Measurements from ENCODE around the gene STK25.

Gene STK25

DNA sequence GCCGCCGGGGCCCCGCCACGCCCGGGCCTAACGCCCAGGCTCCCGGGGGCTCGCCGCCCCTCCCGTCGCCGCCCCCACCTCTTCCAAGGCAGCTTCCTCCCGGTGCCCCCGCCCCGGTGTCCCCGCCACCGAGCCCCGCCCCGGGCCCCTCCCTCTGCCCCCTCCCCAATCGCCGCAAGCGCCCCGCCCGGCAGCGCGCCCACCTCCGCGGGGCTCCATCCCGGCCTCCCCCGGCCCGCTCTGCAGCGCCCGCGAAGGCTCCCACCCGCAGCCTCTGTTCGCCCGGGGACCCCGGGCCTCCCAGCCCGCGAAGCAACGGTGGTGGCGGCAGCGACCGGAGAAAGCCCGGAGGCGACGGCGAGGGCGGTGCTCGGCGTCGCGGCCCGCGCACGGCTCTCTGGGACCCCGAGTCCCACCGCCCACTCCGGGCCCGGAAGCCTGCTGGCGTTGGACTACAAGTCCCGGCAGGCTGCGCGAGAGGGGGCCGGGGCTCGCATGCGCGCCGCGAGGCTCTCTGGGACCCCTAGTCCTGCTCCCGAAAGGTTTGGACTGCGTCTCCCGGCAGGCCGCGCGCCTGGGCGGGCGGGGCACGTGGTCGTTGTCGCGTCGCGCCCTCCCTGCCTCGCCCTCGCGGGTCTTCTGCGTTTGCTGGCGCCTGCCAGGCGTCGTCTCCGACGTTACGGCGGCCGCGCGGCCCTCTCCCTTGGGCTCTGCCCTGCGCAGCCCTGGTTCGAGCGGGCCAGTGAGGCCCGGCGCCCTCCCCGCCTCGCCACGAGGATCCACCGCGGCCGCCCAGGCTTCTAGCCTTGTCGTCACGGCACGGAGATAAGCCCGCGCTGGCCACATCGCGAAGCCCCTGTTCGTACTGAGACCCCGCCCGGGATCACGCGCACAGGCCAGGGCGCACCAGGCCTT is at the start of gene STK25:
Gene STK25, minus strand, starts transcription at position 345 of the 915 bp plus-strand sequence. CDS start 549 bp downstream, outside the sequence.
- no peaks in the 10 kb centered on the region for H3K9me3 ChIP-seq (ENCODE audit: control insufficient read depth, low read length)
- peak within 1 kb of the TSS; percentile 69 for H3K9ac ChIP-seq (ENCODE audit: low read length)
- no peaks in the 10 kb centered on the region for H3K36me3 ChIP-seq (ENCODE audit: control insufficient read depth, insufficient read depth, low read length)
- H3K4me3 ChIP-seq (ENCODE audit: low read length): peak within 1 kb of the TSS; percentile 65
- H3K27me3 ChIP-seq (ENCODE audit: control insufficient read depth, insufficient read depth, low read length): no peaks in the 10 kb centered on the region
- H3K4me1 ChIP-seq (ENCODE audit: control insufficient read depth, insufficient read depth, low read length): peaks cover 21% of the 10 kb centered on the region

DNA sequence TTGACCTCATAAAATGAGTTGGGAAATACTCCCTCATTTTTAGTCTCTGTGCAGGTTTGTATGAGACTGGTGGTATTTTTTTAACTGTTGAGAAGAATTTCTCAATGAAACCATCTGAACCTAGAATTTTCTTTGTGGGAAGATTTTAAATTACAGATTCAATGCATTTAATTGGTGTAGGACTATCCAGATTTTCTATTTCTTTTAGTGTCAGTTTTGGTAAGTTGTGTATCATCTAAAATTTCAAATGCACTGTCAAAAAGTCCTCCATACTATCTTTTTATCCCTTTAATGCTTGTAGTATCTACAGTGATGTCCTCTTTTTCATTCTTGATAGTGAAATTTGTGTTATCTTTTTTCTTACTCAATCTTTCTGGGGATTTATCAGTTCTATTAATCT is 48.4 kb upstream of the STK25 start:
- Histone ChIP-seq H3K36me3 (ENCODE audit: control insufficient read depth, insufficient read depth, low read length) (no peaks in the 10 kb centered on the region), H3K9me3 (ENCODE audit: control insufficient read depth, low read length) (no peaks in the 10 kb centered on the region), H3K4me3 (ENCODE audit: low read length) (no peak overlapping the region), H3K27me3 (ENCODE audit: control insufficient read depth, insufficient read depth, low read length) (peaks cover 4% of the 10 kb centered on the region), H3K4me1 (ENCODE audit: control insufficient read depth, insufficient read depth, low read length) (peaks cover 27% of the 10 kb centered on the region), H3K9ac (ENCODE audit: low read length) (no peak overlapping the region)

DNA sequence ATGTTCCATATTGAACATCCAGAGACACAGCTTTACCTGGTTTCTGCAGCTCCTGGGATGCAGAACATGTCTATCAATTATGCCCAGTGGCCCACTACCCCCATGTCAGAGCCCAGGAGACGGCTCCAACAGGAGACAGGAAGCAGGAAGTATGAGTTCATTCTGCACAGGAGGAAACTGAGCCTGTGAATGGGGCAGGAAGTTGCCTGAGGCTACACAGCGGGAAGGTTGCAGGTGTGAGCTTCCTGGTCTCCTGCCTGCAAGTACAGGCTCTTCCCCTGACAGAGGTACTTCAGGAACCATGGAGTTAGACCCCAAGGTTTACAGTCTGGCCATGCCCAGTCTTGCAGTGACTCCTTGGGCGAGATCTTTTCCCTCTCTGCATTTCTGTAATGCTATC is 47.3 kb upstream of the STK25 start:
- H3K27me3 ChIP-seq (ENCODE audit: control insufficient read depth, insufficient read depth, low read length): peaks cover 14% of the 10 kb centered on the region
- H3K4me3 ChIP-seq (ENCODE audit: low read length): no peak overlapping the region
- H3K4me1 ChIP-seq (ENCODE audit: control insufficient read depth, insufficient read depth, low read length): peaks cover 29% of the 10 kb centered on the region
- no peaks in the 10 kb centered on the region for H3K9me3 ChIP-seq (ENCODE audit: control insufficient read depth, low read length)
- H3K9ac ChIP-seq (ENCODE audit: low read length): no peak overlapping the region
- no peaks in the 10 kb centered on the region for H3K36me3 ChIP-seq (ENCODE audit: control insufficient read depth, insufficient read depth, low read length)

DNA sequence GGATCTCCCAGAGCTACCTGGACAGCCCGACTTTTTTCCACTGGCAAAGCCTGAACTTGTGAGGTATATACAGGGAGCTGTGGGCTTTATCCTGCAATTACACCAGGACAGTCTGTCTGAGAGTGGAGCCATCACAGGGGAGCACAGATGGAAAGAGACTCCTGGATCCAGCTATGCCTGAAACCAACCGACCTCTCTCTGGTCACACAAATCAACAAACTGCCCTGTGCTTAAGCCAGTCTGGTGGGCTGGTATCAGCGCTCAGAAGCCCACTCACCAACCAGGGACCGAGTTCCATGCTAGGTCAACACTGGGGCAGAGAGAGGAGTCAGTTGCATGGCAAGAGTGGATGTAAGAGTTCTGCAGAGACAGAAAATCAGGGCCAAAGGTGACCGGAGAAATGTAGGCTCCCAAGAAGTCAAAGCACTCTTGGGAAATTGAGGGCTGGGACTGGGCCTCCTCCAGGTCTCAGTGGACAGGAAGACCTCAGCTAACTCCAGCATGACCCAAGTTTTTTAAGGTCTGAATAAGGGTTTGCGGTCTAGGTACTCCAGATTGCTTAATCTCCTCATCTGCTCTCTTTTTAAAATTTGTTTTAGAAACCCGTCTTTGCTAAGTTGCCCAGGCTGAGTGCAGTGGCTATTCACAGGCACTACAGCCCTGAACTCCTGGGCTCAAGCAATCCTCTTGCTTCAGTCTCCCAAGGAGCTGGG is 46.4 kb upstream of the STK25 start:
- H3K4me1 ChIP-seq (ENCODE audit: control insufficient read depth, insufficient read depth, low read length): peaks cover 22% of the 10 kb centered on the region
- H3K9ac ChIP-seq (ENCODE audit: low read length): no peak overlapping the region
- no peaks in the 10 kb centered on the region for H3K9me3 ChIP-seq (ENCODE audit: control insufficient read depth, low read length)
- H3K27me3 ChIP-seq (ENCODE audit: control insufficient read depth, insufficient read depth, low read length): peaks cover 20% of the 10 kb centered on the region
- no peak overlapping the region for H3K4me3 ChIP-seq (ENCODE audit: low read length)
- H3K36me3 ChIP-seq (ENCODE audit: control insufficient read depth, insufficient read depth, low read length): no peaks in the 10 kb centered on the region

DNA sequence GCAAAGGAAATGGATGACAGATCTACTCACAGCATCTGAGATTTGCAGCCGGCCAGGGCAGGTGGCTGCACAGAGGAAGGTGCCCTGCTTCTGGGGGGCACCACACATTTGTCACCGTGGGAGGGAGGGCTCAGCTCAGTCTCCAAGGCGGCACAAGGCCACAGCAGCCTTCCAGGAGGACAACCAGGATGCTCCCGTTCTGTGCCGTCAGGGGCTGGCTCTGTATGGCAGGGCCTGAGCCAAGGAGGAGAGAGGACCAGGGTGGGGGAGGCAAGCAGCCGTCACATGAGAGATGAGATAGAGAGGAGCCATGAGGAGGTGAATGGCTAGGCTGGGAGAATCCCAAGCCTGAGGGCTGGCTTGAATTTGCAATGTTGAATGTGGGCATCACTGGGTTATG is 45.6 kb upstream of the STK25 start:
- H3K36me3 ChIP-seq (ENCODE audit: control insufficient read depth, insufficient read depth, low read length): no peaks in the 10 kb centered on the region
- H3K9me3 ChIP-seq (ENCODE audit: control insufficient read depth, low read length): no peaks in the 10 kb centered on the region
- no peak overlapping the region for H3K4me3 ChIP-seq (ENCODE audit: low read length)
- peaks cover 20% of the 10 kb centered on the region for H3K27me3 ChIP-seq (ENCODE audit: control insufficient read depth, insufficient read depth, low read length)
- no peak overlapping the region for H3K9ac ChIP-seq (ENCODE audit: low read length)
- H3K4me1 ChIP-seq (ENCODE audit: control insufficient read depth, insufficient read depth, low read length): peaks cover 19% of the 10 kb centered on the region

DNA sequence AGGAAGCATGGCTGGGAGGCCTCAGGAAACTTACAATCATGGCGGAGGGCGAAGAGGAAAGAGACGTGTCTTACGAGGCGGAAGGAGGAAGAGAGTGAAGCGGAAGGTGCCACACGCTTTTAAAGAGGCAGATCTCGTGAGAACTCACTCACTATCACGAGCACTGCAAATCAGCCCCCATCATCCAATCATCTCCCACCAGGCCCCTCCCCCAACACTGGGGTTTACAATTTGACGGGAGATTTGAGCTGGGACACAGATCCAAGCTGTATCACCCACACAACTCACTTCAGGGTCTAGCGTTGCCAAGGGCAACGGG is 45.1 kb upstream of the STK25 start:
- peaks cover 19% of the 10 kb centered on the region for H3K4me1 ChIP-seq (ENCODE audit: control insufficient read depth, insufficient read depth, low read length)
- no peak overlapping the region for H3K4me3 ChIP-seq (ENCODE audit: low read length)
- H3K9ac ChIP-seq (ENCODE audit: low read length): no peak overlapping the region
- no peaks in the 10 kb centered on the region for H3K36me3 ChIP-seq (ENCODE audit: control insufficient read depth, insufficient read depth, low read length)
- peaks cover 20% of the 10 kb centered on the region for H3K27me3 ChIP-seq (ENCODE audit: control insufficient read depth, insufficient read depth, low read length)
- no peaks in the 10 kb centered on the region for H3K9me3 ChIP-seq (ENCODE audit: control insufficient read depth, low read length)

DNA sequence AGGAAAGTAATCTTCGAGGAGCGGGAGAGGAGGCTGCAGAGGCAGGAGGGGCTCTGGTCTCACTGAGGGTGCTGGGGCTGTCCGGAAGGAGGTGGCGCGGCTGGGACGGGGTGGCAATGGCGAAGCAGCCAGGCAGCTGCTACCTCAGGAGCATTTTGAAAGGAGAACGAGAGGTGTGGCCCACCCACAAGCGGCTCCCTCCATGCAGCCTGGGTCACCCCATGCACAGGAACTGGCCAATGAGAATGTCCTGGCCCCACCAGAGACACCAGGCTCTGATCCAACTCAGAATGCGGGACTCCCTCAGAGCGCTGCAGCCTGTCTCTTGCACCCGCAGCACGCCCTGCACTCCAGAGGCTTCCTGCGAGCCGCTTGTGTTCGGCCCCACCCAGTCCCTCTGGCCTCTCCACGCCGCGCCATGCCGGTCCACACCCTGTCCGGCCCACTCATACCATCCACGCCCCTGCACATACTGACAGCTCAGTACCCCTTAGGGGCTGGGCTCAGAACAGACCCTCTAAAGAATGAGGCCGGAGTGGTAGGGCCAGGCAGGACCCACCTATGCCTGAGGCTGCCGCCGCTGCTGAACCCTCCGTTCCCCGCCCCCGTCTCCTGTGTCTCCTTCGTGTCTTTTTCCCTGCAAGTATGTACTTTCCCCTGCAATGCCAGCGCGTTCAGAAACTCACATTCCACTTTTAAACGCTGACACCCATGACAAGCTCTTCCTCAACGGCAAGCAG is 43.8 kb upstream of the STK25 start:
- H3K4me3 ChIP-seq (ENCODE audit: low read length): no peak overlapping the region

DNA sequence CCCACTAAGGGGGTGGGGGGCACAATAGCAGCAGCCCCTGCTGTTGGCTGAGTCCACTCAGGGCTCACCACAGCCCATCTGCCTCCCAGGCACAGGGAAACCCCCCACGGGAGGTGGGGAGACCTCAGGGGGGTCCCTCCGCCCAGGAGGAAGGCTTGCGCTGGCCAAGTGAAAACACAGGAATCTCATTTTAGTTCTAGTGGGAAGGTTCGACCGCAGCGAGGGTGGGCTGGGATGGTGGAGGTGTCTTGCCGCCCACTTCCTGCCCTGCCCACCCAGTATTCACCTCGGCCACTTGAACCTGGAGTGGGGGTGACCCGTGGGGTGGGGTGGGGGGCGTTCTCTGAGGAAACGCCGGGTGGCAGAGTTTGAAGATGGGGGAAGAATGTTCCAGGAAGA is 43.2 kb upstream of the STK25 start:
- no peak overlapping the region for H3K9ac ChIP-seq (ENCODE audit: low read length)
- H3K4me3 ChIP-seq (ENCODE audit: low read length): no peak overlapping the region
- H3K4me1 ChIP-seq (ENCODE audit: control insufficient read depth, insufficient read depth, low read length): peaks cover 16% of the 10 kb centered on the region
- no peaks in the 10 kb centered on the region for H3K9me3 ChIP-seq (ENCODE audit: control insufficient read depth, low read length)
- peaks cover 30% of the 10 kb centered on the region for H3K27me3 ChIP-seq (ENCODE audit: control insufficient read depth, insufficient read depth, low read length)
- no peaks in the 10 kb centered on the region for H3K36me3 ChIP-seq (ENCODE audit: control insufficient read depth, insufficient read depth, low read length)

More for the DNA sequence above, 43.8 kb upstream of the STK25 start:
- Histone ChIP-seq H3K4me1 (ENCODE audit: control insufficient read depth, insufficient read depth, low read length) (peaks cover 16% of the 10 kb centered on the region), H3K27me3 (ENCODE audit: control insufficient read depth, insufficient read depth, low read length) (peaks cover 28% of the 10 kb centered on the region), H3K36me3 (ENCODE audit: control insufficient read depth, insufficient read depth, low read length) (no peaks in the 10 kb centered on the region), H3K9me3 (ENCODE audit: control insufficient read depth, low read length) (no peaks in the 10 kb centered on the region), H3K9ac (ENCODE audit: low read length) (no peak overlapping the region)

DNA sequence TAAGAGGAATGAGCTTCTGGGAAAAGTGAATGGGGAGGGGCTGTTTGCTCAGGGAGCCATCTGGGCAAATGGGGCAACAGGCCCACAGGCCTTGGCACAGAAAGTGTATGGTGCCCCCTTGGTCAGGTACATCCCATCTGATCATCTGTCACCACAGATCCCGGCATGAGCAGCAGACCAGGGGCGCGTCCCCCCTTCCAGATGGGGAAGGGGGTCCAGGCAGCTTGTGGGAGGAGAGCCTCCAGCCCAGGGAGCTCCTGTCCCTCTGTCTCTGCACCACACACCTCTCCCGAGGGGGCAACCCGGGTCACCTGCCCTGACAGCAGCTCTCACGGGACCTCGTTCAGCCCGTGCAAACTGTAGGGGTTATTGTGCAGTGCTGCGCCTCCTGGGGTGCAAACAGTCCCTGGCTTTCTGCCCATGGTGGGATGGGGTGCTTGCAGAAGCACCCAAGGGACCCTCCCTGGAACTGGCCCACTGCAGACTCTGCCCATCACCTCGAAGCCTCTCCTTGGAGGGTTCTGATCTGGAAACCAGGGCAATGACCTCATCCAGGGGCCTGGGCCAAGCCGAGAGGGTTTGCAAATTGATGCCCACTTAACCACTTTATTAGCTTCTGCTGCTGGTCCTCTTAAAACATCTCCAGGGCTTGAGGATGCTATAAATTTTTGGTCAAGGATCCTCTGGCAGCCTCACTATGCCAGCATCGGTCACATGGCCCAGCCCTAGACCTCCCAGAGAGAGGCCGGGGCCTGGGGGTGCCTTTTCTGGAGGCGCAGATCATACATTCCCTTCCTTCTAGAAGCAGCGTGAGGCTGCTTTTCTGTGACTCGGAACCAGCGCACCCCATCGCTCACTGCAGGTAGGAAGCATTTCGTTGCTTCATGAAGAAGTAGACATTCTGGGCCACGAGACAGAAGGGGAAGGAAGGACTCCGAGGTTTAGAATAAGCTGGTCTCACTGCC is 42.5 kb upstream of the STK25 start:
- Histone ChIP-seq H3K36me3 (ENCODE audit: control insufficient read depth, insufficient read depth, low read length) (no peaks in the 10 kb centered on the region), H3K4me1 (ENCODE audit: control insufficient read depth, insufficient read depth, low read length) (peaks cover 16% of the 10 kb centered on the region), H3K9me3 (ENCODE audit: control insufficient read depth, low read length) (no peaks in the 10 kb centered on the region), H3K9ac (ENCODE audit: low read length) (no peak overlapping the region), H3K27me3 (ENCODE audit: control insufficient read depth, insufficient read depth, low read length) (peaks cover 34% of the 10 kb centered on the region), H3K4me3 (ENCODE audit: low read length) (no peak overlapping the region)

DNA sequence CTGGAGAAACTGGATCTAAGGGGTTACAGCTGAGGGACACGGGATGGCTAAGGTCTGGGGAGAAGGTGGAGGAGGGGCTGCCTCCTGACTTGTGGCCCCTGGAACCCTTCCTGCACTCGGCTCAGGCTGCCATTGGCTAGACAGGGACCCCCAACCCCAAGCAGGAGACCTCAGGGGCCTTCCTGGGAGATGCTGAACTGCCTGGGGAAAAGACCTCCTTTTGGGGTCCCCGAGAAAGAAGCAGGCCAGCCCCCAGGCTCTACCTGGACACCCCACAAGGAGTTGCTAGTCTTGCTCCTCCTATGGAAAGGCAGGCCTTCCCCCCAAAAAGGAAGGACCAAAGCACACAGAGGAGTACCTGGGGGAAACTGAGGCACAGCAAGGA is 40.1 kb upstream of the STK25 start:
- Histone ChIP-seq H3K27me3 (ENCODE audit: control insufficient read depth, insufficient read depth, low read length) (peaks cover 39% of the 10 kb centered on the region), H3K4me3 (ENCODE audit: low read length) (no peak overlapping the region), H3K9me3 (ENCODE audit: control insufficient read depth, low read length) (no peaks in the 10 kb centered on the region), H3K4me1 (ENCODE audit: control insufficient read depth, insufficient read depth, low read length) (peaks cover 16% of the 10 kb centered on the region), H3K9ac (ENCODE audit: low read length) (no peak overlapping the region), H3K36me3 (ENCODE audit: control insufficient read depth, insufficient read depth, low read length) (no peaks in the 10 kb centered on the region)

DNA sequence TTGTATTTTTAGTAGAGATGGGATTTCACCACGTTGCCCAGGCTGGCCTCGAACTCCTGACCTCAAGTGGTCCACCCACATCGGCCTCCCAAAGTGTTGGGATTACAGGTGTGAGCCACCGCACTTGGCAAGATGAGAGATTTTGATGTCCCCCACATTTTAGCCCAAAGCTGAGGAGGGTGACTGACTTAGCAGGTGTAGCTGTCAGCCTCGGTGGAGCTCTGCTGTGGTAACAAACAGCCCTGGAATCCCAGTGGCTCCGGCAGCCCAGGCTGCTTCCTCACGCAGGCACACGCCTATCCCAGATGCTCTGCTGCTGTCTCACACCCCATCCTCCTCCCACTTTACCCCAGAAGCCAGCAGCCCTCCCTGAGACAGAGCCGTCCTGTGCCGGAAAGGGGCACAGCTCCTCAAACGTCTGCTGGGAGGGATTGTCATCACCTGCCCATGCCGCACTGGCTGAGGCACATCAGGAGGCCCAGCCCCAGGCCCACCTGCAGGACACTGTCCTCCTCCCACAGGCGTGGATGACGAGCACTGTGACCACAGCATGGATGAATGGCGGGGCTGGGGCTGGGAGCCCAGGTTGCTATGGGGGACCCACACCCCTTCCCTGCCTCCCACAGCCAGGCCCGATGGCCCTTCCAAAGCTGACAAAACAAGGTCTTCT is 39.5 kb upstream of the STK25 start:
- Histone ChIP-seq H3K9ac (ENCODE audit: low read length) (no peak overlapping the region), H3K4me1 (ENCODE audit: control insufficient read depth, insufficient read depth, low read length) (peaks cover 16% of the 10 kb centered on the region), H3K36me3 (ENCODE audit: control insufficient read depth, insufficient read depth, low read length) (no peaks in the 10 kb centered on the region), H3K9me3 (ENCODE audit: control insufficient read depth, low read length) (no peaks in the 10 kb centered on the region), H3K27me3 (ENCODE audit: control insufficient read depth, insufficient read depth, low read length) (peaks cover 42% of the 10 kb centered on the region), H3K4me3 (ENCODE audit: low read length) (no peak overlapping the region)

All from mucosa of stomach (tissue), 1 donor.